OCI-LY1 (cell line): ENCODE data around the gene BBS9.
A peak's percentile ranks its signal among the peaks of the same experiment; 100 is the strongest.

ENCODE experiments used
- H2AFZ ChIP-seq: fragments of 200-600 bp; sonication (generic), shearing (Covaris generic); 2 replicates; pipeline ENCODE4 v1.6.0; 2014; ENCODE audit warnings: antibody characterized with exemption, mild to moderate bottlenecking, low read length
- H3F3A ChIP-seq: fragments of 200-600 bp; sonication (generic), shearing (Covaris generic); 2 replicates; pipeline ENCODE4 v1.6.0; 2014; ENCODE audit warnings: mild to moderate bottlenecking, antibody characterized with exemption, low read length, moderate library complexity; ENCODE audit not compliant: insufficient read depth
- H3K27ac ChIP-seq: fragments of 200-600 bp; sonication (generic); 2 replicates; pipeline ENCODE4 v1.5.1; 2014; ENCODE audit warnings: low read length, mixed run types, mild to moderate bottlenecking, low read depth; ENCODE audit not compliant: poor library complexity, severe bottlenecking
- H3K27me3 ChIP-seq: fragments of 200-600 bp; sonication (generic); 2 replicates; pipeline ENCODE4 v1.6.0; 2014; ENCODE audit warnings: antibody characterized with exemption, mild to moderate bottlenecking, low read length, moderate library complexity; ENCODE audit not compliant: insufficient read depth
- H3K36me3 ChIP-seq: fragments of 200-600 bp; sonication (generic); 2 replicates; pipeline ENCODE4 v1.6.1; 2014; ENCODE audit warnings: mild to moderate bottlenecking, antibody characterized with exemption, low read length, moderate library complexity, mixed read lengths; ENCODE audit not compliant: insufficient read depth
- H3K4me1 ChIP-seq: fragments of 200-600 bp; sonication (generic); 2 replicates; pipeline ENCODE4 v1.5.1; 2014; ENCODE audit warnings: mild to moderate bottlenecking, low read length, moderate library complexity; ENCODE audit not compliant: insufficient read depth, severe bottlenecking
- H3K4me2 ChIP-seq: fragments of 200-600 bp; sonication (generic), shearing (Covaris generic); 2 replicates; pipeline ENCODE4 v1.6.1; 2014; ENCODE audit warnings: low read length
- H3K4me3 ChIP-seq: fragments of 200-600 bp; sonication (generic); 2 replicates; pipeline ENCODE4 v1.5.1; 2014; ENCODE audit warnings: low read length, low read depth, mild to moderate bottlenecking, mixed read lengths; ENCODE audit not compliant: poor library complexity, severe bottlenecking
- H3K79me2 ChIP-seq: fragments of 200-600 bp; shearing (Covaris generic); 2 replicates; pipeline ENCODE4 v1.6.1; 2016; ENCODE audit warnings: mixed run types, low read length, mixed read lengths; ENCODE audit not compliant: insufficient read depth
- H3K9ac ChIP-seq: fragments of 200-600 bp; sonication (generic), shearing (Covaris generic); 2 replicates; pipeline ENCODE4 v1.6.1; 2014; ENCODE audit warnings: mild to moderate bottlenecking, low read length, mixed read lengths
- H3K9me2 ChIP-seq: fragments of 200-600 bp; sonication (generic), shearing (Covaris generic); 2 replicates; pipeline ENCODE4 v1.6.1; 2014; ENCODE audit warnings: low read depth, mild to moderate bottlenecking, low read length, mixed read lengths
- H3K9me3 ChIP-seq: fragments of 200-600 bp; shearing (Covaris generic); 2 replicates; pipeline ENCODE4 v1.6.1; 2014; ENCODE audit warnings: low read length, mixed read lengths
- H4K20me1 ChIP-seq: fragments of 200-600 bp; sonication (generic), shearing (Covaris generic); 2 replicates; pipeline ENCODE4 v1.6.0; 2016; ENCODE audit warnings: mild to moderate bottlenecking, low read length; ENCODE audit not compliant: insufficient read depth
- EZH2 ChIP-seq: fragments of 200-600 bp; sonication (generic), shearing (Covaris generic); IDR thresholded peaks from 2 replicates; pipeline ENCODE4 v1.8.0; 2017; ENCODE audit warnings: borderline replicate concordance, mixed run types, mild to moderate bottlenecking, antibody characterized with exemption, low read length, moderate library complexity, mixed read lengths
- TF ChIP-seq, protein P1 (sequence below): fragments of 200-600 bp; sonication (generic), shearing (Covaris generic); IDR thresholded peaks from 2 replicates; pipeline ENCODE4 v1.5.1; 2017; ENCODE audit warnings: mild to moderate bottlenecking, antibody characterized with exemption, low read length, moderate library complexity, mixed read lengths

The BBS9 gene

GRCh38 chr7:33118383-33118782 lies 11.0 kb upstream of the BBS9 start:
- no peak overlapping the region for H3K4me2 ChIP-seq
- no peak for TF ChIP-seq EZH2
- TF ChIP-seq, protein P1, sequence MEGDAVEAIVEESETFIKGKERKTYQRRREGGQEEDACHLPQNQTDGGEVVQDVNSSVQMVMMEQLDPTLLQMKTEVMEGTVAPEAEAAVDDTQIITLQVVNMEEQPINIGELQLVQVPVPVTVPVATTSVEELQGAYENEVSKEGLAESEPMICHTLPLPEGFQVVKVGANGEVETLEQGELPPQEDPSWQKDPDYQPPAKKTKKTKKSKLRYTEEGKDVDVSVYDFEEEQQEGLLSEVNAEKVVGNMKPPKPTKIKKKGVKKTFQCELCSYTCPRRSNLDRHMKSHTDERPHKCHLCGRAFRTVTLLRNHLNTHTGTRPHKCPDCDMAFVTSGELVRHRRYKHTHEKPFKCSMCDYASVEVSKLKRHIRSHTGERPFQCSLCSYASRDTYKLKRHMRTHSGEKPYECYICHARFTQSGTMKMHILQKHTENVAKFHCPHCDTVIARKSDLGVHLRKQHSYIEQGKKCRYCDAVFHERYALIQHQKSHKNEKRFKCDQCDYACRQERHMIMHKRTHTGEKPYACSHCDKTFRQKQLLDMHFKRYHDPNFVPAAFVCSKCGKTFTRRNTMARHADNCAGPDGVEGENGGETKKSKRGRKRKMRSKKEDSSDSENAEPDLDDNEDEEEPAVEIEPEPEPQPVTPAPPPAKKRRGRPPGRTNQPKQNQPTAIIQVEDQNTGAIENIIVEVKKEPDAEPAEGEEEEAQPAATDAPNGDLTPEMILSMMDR: no peak
- no peaks in the 10 kb centered on the region for H3F3A ChIP-seq
- H3K9ac ChIP-seq: no peak overlapping the region
- no peaks in the 10 kb centered on the region for H3K27me3 ChIP-seq
- peaks cover 6% of the 10 kb centered on the region for H3K9me3 ChIP-seq
- H3K4me1 ChIP-seq: no peaks in the 10 kb centered on the region
- no peaks in the 10 kb centered on the region for H3K79me2 ChIP-seq
- no peaks in the 10 kb centered on the region; the same call in 1 of the 2 replicates for H3K36me3 ChIP-seq
- H3K9me2 ChIP-seq: no peaks in the 10 kb centered on the region
- no peaks in the 10 kb centered on the region for H4K20me1 ChIP-seq
- H3K4me3 ChIP-seq: no peak overlapping the region
- no peak overlapping the region for H3K27ac ChIP-seq
- H2AFZ ChIP-seq: no peak overlapping the region

DNA sequence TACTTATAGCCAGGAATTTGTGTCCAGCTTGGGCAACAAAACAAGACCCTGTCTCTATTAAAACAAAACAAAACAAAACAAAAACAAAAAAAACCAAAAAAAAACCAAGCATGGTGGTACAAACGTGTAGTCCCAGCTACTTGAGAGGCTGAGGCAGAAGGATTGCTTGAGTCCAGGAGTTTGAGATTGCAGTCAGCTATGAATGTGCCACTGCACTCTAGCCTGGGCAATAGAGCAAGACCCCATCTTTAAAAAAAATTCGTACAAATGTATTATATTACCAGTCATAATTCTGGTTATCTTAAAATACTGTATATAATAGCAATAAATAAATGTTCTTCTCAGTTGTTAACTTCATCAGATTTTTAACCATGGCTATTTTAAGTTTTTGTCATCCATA lies 2.3 kb upstream of the BBS9 start:
- Histone ChIP-seq H3K4me1 (peaks cover 21% of the 10 kb centered on the region), H4K20me1 (no peaks in the 10 kb centered on the region), H3K79me2 (no peaks in the 10 kb centered on the region), H3K27ac (no peak overlapping the region), H3K4me3 (no peak overlapping the region), H3K9ac (no peak overlapping the region), H3K36me3 (no peaks in the 10 kb centered on the region), H3K4me2 (no peak overlapping the region), H3K27me3 (no peaks in the 10 kb centered on the region), H3K9me2 (no peaks in the 10 kb centered on the region), H2AFZ (no peak overlapping the region), H3K9me3 (no peaks in the 10 kb centered on the region), H3F3A (no peaks in the 10 kb centered on the region)
- TF ChIP-seq EZH2: no peak
- TF ChIP-seq, protein P1: no peak

- H3K4me2 ChIP-seq: peak overlapping the region; percentile 91
- peak overlapping the region; percentile 86 for H2AFZ ChIP-seq
- H3K9me3 ChIP-seq: no peaks in the 10 kb centered on the region; the same call in 1 of the 2 replicates
- no peaks in the 10 kb centered on the region for H3F3A ChIP-seq
- H3K9ac ChIP-seq: peak overlapping the region; percentile 77
- H3K4me1 ChIP-seq: peaks cover 21% of the 10 kb centered on the region
- H4K20me1 ChIP-seq: no peaks in the 10 kb centered on the region
- TF ChIP-seq, protein P1: no peak
- TF ChIP-seq EZH2: no peak
- H3K27me3 ChIP-seq: no peaks in the 10 kb centered on the region
- no peaks in the 10 kb centered on the region for H3K79me2 ChIP-seq
- peak overlapping the region; percentile 90 for H3K4me3 ChIP-seq
- H3K36me3 ChIP-seq: no peaks in the 10 kb centered on the region
- no peak overlapping the region for H3K27ac ChIP-seq
- H3K9me2 ChIP-seq: no peaks in the 10 kb centered on the region
These were observed 754 bp upstream of the BBS9 start for GRCh38 chr7:33128631-33128989.
